Neural cell (in vitro differentiated cells): ENCODE results near the gene PLOD3. TPM values are rescaled to one million over a fixed set of nuclear protein-coding genes. Genes with fewer than 3 reads are reported as not detected.

ENCODE experiments used
- H2AFZ ChIP-seq: fragments of 200-600, 300-800 bp; sonication (generic), shearing (Covaris generic); 2 replicates; pipeline ENCODE4 v1.6.0; 2014; ENCODE audit warnings: low read depth, mild to moderate bottlenecking, antibody characterized with exemption, low read length, moderate library complexity
- H3F3A ChIP-seq: fragments of 200-600 bp; shearing (Covaris generic); 2 replicates; pipeline ENCODE4 v1.6.1; 2016; ENCODE audit warnings: mild to moderate bottlenecking, moderate library complexity, mixed read lengths, antibody characterized with exemption, low read length; ENCODE audit not compliant: insufficient read depth, poor library complexity, severe bottlenecking
- H3K27ac ChIP-seq: fragments of 200-600, 300-800 bp; sonication (generic), shearing (Covaris generic); 2 replicates; pipeline ENCODE4 v1.5.1; 2014; ENCODE audit warnings: mild to moderate bottlenecking, low read length, moderate library complexity
- H3K27me3 ChIP-seq: fragments of 300-800, 200-600 bp; sonication (generic), shearing (Covaris generic); 2 replicates; pipeline ENCODE4 v1.6.0; 2014; ENCODE audit warnings: mild to moderate bottlenecking, low read depth, low read length, moderate library complexity; ENCODE audit not compliant: insufficient read depth
- H3K36me3 ChIP-seq: fragments of 300-800, 200-600 bp; sonication (generic), shearing (Covaris generic); 2 replicates; pipeline ENCODE4 v1.5.1; 2014; ENCODE audit warnings: mild to moderate bottlenecking, antibody characterized with exemption, low read length, moderate library complexity; ENCODE audit not compliant: insufficient read depth
- H3K4me2 ChIP-seq: fragments of 300-800, 200-600 bp; sonication (generic), shearing (Covaris generic); 2 replicates; pipeline ENCODE4 v1.6.0; 2014; ENCODE audit warnings: mild to moderate bottlenecking, low read length
- H3K4me3 ChIP-seq: fragments of 300-800, 200-600 bp; sonication (generic), shearing (Covaris generic); 2 replicates; pipeline ENCODE4 v1.5.1; 2014; ENCODE audit warnings: mild to moderate bottlenecking, low read length, moderate library complexity
- H3K79me2 ChIP-seq: fragments of 200-600 bp; shearing (Covaris generic); replicated peaks from 2 replicates; pipeline ENCODE4 v1.6.0; 2014; ENCODE audit warnings: mild to moderate bottlenecking, low read length, moderate library complexity; ENCODE audit not compliant: insufficient read depth
- H3K9ac ChIP-seq: fragments of 300-800, 200-600 bp; sonication (generic), shearing (Covaris generic); 2 replicates; pipeline ENCODE4 v1.6.1; 2016; ENCODE audit warnings: mild to moderate bottlenecking, low read length, mixed read lengths
- H3K9me2 ChIP-seq: fragments of 200-600 bp; shearing (Covaris generic); 2 replicates; pipeline ENCODE4 v1.6.1; 2016; ENCODE audit warnings: mild to moderate bottlenecking, low read length, mixed read lengths; ENCODE audit not compliant: insufficient read depth
- H3K9me3 ChIP-seq: fragments of 200-600, 300-800 bp; sonication (generic), shearing (Covaris generic); 2 replicates; pipeline ENCODE4 v1.6.1; 2016; ENCODE audit warnings: mild to moderate bottlenecking, mixed run types, low read length, moderate library complexity, mixed read lengths
- H4K20me1 ChIP-seq: fragments of 200-600 bp; shearing (Covaris generic); 2 replicates; pipeline ENCODE4 v1.6.1; 2016; ENCODE audit warnings: mild to moderate bottlenecking, mixed run types; ENCODE audit not compliant: insufficient read depth
- CTCF ChIP-seq: fragments of 450-650 bp; IDR thresholded peaks from 2 replicates; pipeline ENCODE4 v1.5.1; 2014; ENCODE audit warnings: antibody characterized with exemption, mild to moderate bottlenecking, moderate library complexity; ENCODE audit not compliant: poor library complexity, severe bottlenecking
- EP300 ChIP-seq: fragments of 450-650 bp; conservative IDR thresholded peaks from 2 replicates; pipeline ENCODE4 v1.6.1; 2014; ENCODE audit warnings: antibody characterized with exemption, mild to moderate bottlenecking, moderate library complexity; ENCODE audit not compliant: poor library complexity, severe bottlenecking
- EZH2 ChIP-seq: fragments of 200-600, 300-800 bp; shearing (Covaris generic), sonication (generic); IDR thresholded peaks from 2 replicates; pipeline ENCODE4 v1.6.1; 2014; ENCODE audit warnings: antibody characterized with exemption, low read length, borderline replicate concordance, mild to moderate bottlenecking; ENCODE audit not compliant: insufficient read depth, poor library complexity, severe bottlenecking
- MXI1 ChIP-seq: fragments of 450-650 bp; conservative IDR thresholded peaks from 2 replicates; pipeline ENCODE4 v1.6.1; 2014; ENCODE audit warnings: antibody characterized with exemption, mild to moderate bottlenecking; ENCODE audit not compliant: poor library complexity, severe bottlenecking
- POLR2AphosphoS5 ChIP-seq: IDR thresholded peaks from 2 replicates; pipeline ENCODE4 v1.6.1; 2012
- RAD21 ChIP-seq: fragments of 450-650 bp; conservative IDR thresholded peaks from 2 replicates; pipeline ENCODE4 v1.6.1; 2014; ENCODE audit warnings: antibody characterized with exemption, mild to moderate bottlenecking, moderate library complexity
- REST ChIP-seq: IDR thresholded peaks from 2 replicates; pipeline ENCODE4 v1.6.1; 2012; ENCODE audit warnings: borderline replicate concordance
- SMC3 ChIP-seq: fragments of 450-650 bp; conservative IDR thresholded peaks from 2 replicates; pipeline ENCODE4 v1.6.1; 2014; ENCODE audit warnings: antibody characterized with exemption, mild to moderate bottlenecking, moderate library complexity; ENCODE audit not compliant: poor library complexity
- TAF1 ChIP-seq: IDR thresholded peaks from 2 replicates; pipeline ENCODE4 v1.6.1; 2012; ENCODE audit warnings: low read depth
- polyA plus RNA-seq: library from polyadenylated mRNA; depleted of rRNA; stranded (reverse); fragments of >200 nt; gene quantifications from 2 replicates; pipeline ENCODE4 v1.2.3, GENCODE V29; 2014

PLOD3 gene
- polyA plus RNA-seq, 1 donor from 2014 or later: 19.2 TPM

DNA sequence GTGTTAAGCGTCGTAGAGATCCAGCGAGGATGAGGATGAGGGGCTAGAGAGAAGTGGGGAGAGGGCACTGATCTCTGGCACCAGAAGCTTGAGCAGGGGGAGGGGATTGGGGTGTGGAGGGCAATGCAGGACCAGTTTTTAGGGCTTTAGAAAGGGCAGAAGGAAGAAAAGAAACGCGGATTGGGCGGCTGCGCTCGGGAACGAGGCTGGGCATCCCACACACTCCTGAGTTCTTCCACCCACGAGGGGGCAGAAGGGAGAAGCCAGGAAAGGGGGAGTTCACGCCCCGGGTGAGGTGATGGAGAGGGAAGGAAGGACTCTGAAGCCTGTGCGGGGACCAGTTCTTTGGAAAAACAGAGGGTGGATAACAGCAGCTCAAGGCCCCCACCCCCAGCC is 45.9 kb downstream of the PLOD3 start:
- Histone ChIP-seq H3K79me2 (no peaks in the 10 kb centered on the region), H3K27ac (no peak overlapping the region), H3K9me3 (no peaks in the 10 kb centered on the region), H3F3A (no peaks in the 10 kb centered on the region), H3K27me3 (peaks cover 90% of the 10 kb centered on the region), H2AFZ (no peak overlapping the region), H3K9ac (no peak overlapping the region), H3K4me2 (no peak overlapping the region), H4K20me1 (no peaks in the 10 kb centered on the region), H3K36me3 (no peaks in the 10 kb centered on the region), H3K4me3 (peak overlapping the region; percentile 59), H3K9me2 (no peaks in the 10 kb centered on the region)
- TF ChIP-seq SMC3 (peak; percentile 28), CTCF (peak; percentile 50), REST (no peak)

- H3K36me3 ChIP-seq: no peaks in the 10 kb centered on the region
- no peaks in the 10 kb centered on the region for H3K79me2 ChIP-seq
- no peaks in the 10 kb centered on the region for H4K20me1 ChIP-seq
- no peak overlapping the region for H2AFZ ChIP-seq
- H3K9me3 ChIP-seq: no peaks in the 10 kb centered on the region
- no peaks in the 10 kb centered on the region for H3F3A ChIP-seq
- H3K9me2 ChIP-seq: no peaks in the 10 kb centered on the region
- no peak overlapping the region for H3K9ac ChIP-seq
- H3K27ac ChIP-seq: no peak overlapping the region
- peaks cover 85% of the 10 kb centered on the region for H3K27me3 ChIP-seq
- H3K4me3 ChIP-seq: peak overlapping the region; percentile 94
- TF ChIP-seq POLR2AphosphoS5: no peak
- TF ChIP-seq REST: no peak
- no peak for TF ChIP-seq TAF1
- TF ChIP-seq RAD21: no peak
- TF ChIP-seq MXI1: no peak
- no peak for TF ChIP-seq EP300
- TF ChIP-seq CTCF: no peak
- TF ChIP-seq EZH2: no peak
- no peak for TF ChIP-seq SMC3
- H3K4me2 ChIP-seq: no peak overlapping the region
These were observed 46.6 kb downstream of the PLOD3 start for GRCh38 chr7:101170617-101171441.
